ENCODE measurements around the gene MSRB3.

Gene MSRB3

DNA sequence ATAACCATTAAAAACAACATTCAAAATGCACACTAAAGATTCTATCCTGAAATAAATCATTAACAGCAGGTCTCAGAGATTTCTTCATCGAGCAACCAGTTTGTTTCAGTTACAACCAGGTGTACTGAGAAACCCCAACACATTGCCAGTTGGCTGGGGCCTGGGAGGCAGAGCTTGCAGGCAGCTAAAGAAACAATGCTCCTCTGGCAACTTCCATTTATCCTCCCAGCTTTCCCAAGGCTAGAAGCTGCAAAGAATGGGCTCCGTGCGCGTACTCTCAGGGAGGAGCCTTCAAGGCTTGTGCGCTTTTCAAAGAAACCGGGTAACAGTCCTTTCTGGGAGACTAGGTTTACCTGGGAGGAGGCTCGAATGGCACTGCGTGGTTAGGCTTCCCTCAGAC lies 181.6 kb downstream of the MSRB3 start:
- H3K4me3 ChIP-seq (ENCODE audit: low read depth in 1 of 2, low read length in 2 of 2), result no peak overlapping the region
- H3K27me3 ChIP-seq (ENCODE audit: low read depth, low read length), result no peaks in the 10 kb centered on the region
- H3K9me3 ChIP-seq (ENCODE audit: control insufficient read depth in 1 of 2, low read length in 2 of 2), result no peaks in the 10 kb centered on the region
- no peak overlapping the region for H3K27ac ChIP-seq (ENCODE audit: low read length)
- H3K36me3 ChIP-seq (ENCODE audit: control insufficient read depth in 1 of 2, insufficient read depth in 2 of 2, low read length in 2 of 2), result peaks cover 0 to 19% of the 10 kb centered on the region in 2 donors
- no peaks in the 10 kb centered on the region for H3K4me1 ChIP-seq (ENCODE audit: control insufficient read depth in 1 of 2, insufficient read depth in 2 of 2, low read length in 2 of 2)

DNA sequence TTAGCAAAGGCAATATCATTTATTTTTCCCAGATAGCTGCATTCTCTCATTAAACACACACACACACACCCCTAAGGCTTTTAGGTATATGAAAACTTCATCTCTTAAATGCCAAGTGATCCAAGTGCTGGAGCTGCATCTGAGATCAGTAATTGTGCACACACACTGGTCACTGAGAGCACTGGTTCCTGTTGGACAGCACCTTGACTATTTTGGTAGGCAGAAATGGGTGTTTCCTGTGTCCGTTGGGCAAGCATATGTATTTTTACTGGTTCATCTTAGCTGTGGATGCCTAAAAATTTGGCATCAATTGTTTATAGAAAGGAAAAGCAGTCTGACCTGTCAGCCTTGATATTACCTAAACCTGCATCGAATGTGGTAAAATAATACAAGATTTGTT lies 182.5 kb downstream of the MSRB3 start:
- Histone ChIP-seq H3K27me3 (ENCODE audit: low read depth, low read length) (no peaks in the 10 kb centered on the region), H3K27ac (ENCODE audit: low read length) (no peak overlapping the region), H3K4me1 (ENCODE audit: control insufficient read depth in 1 of 2, insufficient read depth in 2 of 2, low read length in 2 of 2) (no peaks in the 10 kb centered on the region), H3K4me3 (ENCODE audit: low read depth in 1 of 2, low read length in 2 of 2) (no peak overlapping the region), H3K36me3 (ENCODE audit: control insufficient read depth in 1 of 2, insufficient read depth in 2 of 2, low read length in 2 of 2) (peaks cover 0 to 19% of the 10 kb centered on the region in 2 donors), H3K9me3 (ENCODE audit: control insufficient read depth in 1 of 2, low read length in 2 of 2) (no peaks in the 10 kb centered on the region)

DNA sequence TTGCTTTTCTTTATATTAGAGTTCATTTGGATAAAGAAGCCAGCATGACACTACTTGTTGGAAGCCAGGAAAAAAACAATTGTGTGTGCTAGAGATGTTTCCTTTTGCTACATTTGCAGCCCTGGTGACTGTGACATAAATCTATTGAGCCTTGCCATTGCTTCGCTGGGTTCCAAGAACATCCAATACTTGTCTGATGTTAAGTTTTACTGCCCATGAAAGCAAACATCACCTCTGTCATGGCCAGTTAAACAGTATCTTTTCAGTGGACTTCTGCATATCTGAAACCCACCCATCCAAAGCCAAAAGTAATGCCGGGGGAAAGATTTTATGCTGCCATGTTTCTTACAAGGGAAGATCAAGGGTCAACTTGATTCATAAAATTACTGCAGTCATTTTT lies 184.0 kb downstream of the MSRB3 start:
- Histone ChIP-seq H3K27me3 (ENCODE audit: low read depth, low read length) (no peaks in the 10 kb centered on the region), H3K36me3 (ENCODE audit: control insufficient read depth in 1 of 2, insufficient read depth in 2 of 2, low read length in 2 of 2) (peaks cover 0 to 15% of the 10 kb centered on the region in 2 donors), H3K4me1 (ENCODE audit: control insufficient read depth in 1 of 2, insufficient read depth in 2 of 2, low read length in 2 of 2) (no peaks in the 10 kb centered on the region), H3K9me3 (ENCODE audit: control insufficient read depth in 1 of 2, low read length in 2 of 2) (no peaks in the 10 kb centered on the region), H3K4me3 (ENCODE audit: low read depth in 1 of 2, low read length in 2 of 2) (no peak overlapping the region), H3K27ac (ENCODE audit: low read length) (no peak overlapping the region)

DNA sequence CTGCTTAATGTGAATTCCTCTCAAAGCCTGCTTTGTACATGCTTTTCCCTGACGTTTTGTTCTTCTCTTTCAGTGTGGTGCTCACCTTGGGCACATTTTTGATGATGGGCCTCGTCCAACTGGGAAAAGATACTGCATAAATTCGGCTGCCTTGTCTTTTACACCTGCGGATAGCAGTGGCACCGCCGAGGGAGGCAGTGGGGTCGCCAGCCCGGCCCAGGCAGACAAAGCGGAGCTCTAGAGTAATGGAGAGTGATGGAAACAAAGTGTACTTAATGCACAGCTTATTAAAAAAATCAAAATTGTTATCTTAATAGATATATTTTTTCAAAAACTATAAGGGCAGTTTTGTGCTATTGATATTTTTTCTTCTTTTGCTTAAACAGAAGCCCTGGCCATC lies 184.6 kb downstream of the MSRB3 start:
- Histone ChIP-seq H3K36me3 (ENCODE audit: control insufficient read depth in 1 of 2, insufficient read depth in 2 of 2, low read length in 2 of 2) (peaks cover 0 to 13% of the 10 kb centered on the region in 2 donors), H3K9me3 (ENCODE audit: control insufficient read depth in 1 of 2, low read length in 2 of 2) (no peaks in the 10 kb centered on the region), H3K4me1 (ENCODE audit: control insufficient read depth in 1 of 2, insufficient read depth in 2 of 2, low read length in 2 of 2) (no peaks in the 10 kb centered on the region), H3K4me3 (ENCODE audit: low read depth in 1 of 2, low read length in 2 of 2) (no peak overlapping the region), H3K27ac (ENCODE audit: low read length) (no peak overlapping the region), H3K27me3 (ENCODE audit: low read depth, low read length) (no peaks in the 10 kb centered on the region)

DNA sequence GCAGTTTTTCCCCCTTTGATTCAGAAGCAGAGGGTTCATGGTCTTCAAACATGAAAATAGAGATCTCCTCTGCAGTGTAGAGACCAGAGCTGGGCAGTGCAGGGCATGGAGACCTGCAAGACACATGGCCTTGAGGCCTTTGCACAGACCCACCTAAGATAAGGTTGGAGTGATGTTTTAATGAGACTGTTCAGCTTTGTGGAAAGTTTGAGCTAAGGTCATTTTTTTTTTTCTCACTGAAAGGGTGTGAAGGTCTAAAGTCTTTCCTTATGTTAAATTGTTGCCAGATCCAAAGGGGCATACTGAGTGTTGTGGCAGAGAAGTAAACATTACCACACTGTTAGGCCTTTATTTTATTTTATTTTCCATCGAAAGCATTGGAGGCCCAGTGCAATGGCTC lies 185.1 kb downstream of the MSRB3 start:
- Histone ChIP-seq H3K9me3 (ENCODE audit: control insufficient read depth in 1 of 2, low read length in 2 of 2) (no peaks in the 10 kb centered on the region), H3K27me3 (ENCODE audit: low read depth, low read length) (no peaks in the 10 kb centered on the region), H3K27ac (ENCODE audit: low read length) (no peak overlapping the region), H3K36me3 (ENCODE audit: control insufficient read depth in 1 of 2, insufficient read depth in 2 of 2, low read length in 2 of 2) (peaks cover 0 to 9% of the 10 kb centered on the region in 2 donors), H3K4me1 (ENCODE audit: control insufficient read depth in 1 of 2, insufficient read depth in 2 of 2, low read length in 2 of 2) (no peaks in the 10 kb centered on the region), H3K4me3 (ENCODE audit: low read depth in 1 of 2, low read length in 2 of 2) (no peak overlapping the region)

DNA sequence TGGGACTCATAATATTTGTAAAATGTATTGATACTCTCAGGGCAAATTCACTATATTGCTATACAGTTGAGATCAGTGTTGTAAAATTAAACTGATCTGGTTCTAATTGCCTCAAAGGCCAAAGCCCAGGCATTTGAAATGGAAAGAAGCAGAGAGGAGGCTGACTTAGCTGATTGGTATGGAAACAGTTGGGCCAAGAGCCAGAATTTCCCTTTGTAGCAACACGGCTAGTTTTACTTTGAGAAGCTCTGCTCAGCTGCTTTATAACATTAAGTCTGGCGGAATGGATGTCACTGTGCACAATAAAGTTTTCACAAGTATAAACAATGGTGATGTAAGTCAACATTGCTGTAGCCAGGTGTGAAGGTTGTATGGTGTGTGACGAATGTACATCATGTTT lies 186.4 kb downstream of the MSRB3 start:
- H3K4me3 ChIP-seq (ENCODE audit: low read depth in 1 of 2, low read length in 2 of 2), result no peak overlapping the region
- no peaks in the 10 kb centered on the region for H3K4me1 ChIP-seq (ENCODE audit: control insufficient read depth in 1 of 2, insufficient read depth in 2 of 2, low read length in 2 of 2)
- H3K27ac ChIP-seq (ENCODE audit: low read length), result no peak overlapping the region

DNA sequence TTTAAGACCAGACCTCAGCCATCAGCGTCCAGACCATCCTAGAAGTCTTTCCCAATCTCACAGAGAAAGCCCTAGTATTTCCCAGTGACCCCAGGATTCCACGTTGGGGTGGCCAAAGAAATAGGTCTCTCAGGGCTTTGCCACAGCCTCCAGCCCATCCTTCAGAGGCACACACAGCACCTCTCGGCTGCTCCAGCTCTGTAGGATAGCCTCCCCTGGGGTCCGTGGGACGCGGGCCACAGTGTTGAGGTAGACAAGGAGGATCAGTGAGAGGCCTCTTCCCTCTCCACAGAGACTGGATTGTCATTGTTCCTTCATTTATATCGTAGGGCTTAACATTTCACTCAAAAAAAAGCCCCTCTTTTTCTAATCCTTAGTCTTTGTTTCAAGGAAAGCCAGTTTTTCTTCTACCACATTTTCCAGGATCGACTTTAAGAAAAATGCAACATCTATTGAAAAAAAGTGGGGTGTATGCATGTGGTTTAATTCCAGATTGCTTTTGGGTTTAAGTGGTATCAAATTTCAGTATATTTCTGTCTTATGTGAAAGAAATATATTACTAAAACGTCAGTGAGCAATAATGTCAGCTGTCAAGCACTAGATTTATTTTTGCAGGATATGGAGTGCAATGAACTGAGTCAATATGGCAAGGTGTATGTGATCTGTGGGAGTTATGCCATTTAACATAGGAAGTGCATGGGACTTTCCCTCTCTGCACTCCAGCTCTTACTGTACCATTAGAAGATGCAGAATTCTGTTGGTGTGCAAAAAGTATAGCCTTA lies 187.5 kb downstream of the MSRB3 start:
- H3K4me3 ChIP-seq (ENCODE audit: low read depth in 1 of 2, low read length in 2 of 2), result no peak overlapping the region
- H3K9me3 ChIP-seq (ENCODE audit: control insufficient read depth in 1 of 2, low read length in 2 of 2), result no peaks in the 10 kb centered on the region
- H3K36me3 ChIP-seq (ENCODE audit: control insufficient read depth in 1 of 2, insufficient read depth in 2 of 2, low read length in 2 of 2), result peaks cover 0 to 4% of the 10 kb centered on the region in 2 donors
- H3K27me3 ChIP-seq (ENCODE audit: low read depth, low read length), result no peaks in the 10 kb centered on the region
- H3K27ac ChIP-seq (ENCODE audit: low read length), result no peak overlapping the region
- H3K4me1 ChIP-seq (ENCODE audit: control insufficient read depth in 1 of 2, insufficient read depth in 2 of 2, low read length in 2 of 2), result no peaks in the 10 kb centered on the region

More for the DNA sequence above, 186.4 kb downstream of the MSRB3 start:
- no peaks in the 10 kb centered on the region for H3K27me3 ChIP-seq (ENCODE audit: low read depth, low read length)
- H3K36me3 ChIP-seq (ENCODE audit: control insufficient read depth in 1 of 2, insufficient read depth in 2 of 2, low read length in 2 of 2), result peaks cover 0 to 9% of the 10 kb centered on the region in 2 donors
- no peaks in the 10 kb centered on the region for H3K9me3 ChIP-seq (ENCODE audit: control insufficient read depth in 1 of 2, low read length in 2 of 2)

DNA sequence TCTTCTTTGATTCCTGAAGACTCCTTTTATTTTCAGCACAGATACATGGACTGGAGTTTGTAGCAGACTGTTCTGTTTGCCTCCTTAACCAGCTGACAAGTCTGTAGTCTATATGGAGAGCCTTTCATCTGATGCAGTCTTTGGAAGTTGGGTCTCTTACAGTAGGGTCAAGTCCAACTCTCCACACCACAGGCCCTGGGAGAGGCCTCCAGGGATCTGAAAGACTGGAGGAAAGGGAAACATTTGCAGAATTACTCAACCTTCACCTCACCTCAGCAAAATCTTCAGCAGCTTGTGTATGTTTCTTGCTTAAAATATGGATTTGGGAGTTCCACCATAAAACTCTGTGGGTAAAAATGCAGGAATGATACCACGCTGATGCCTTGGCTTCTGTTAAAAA lies 188.4 kb downstream of the MSRB3 start:
- Histone ChIP-seq H3K36me3 (ENCODE audit: control insufficient read depth in 1 of 2, insufficient read depth in 2 of 2, low read length in 2 of 2) (peaks cover 0 to 4% of the 10 kb centered on the region in 2 donors), H3K9me3 (ENCODE audit: control insufficient read depth in 1 of 2, low read length in 2 of 2) (no peaks in the 10 kb centered on the region), H3K27me3 (ENCODE audit: low read depth, low read length) (no peaks in the 10 kb centered on the region), H3K4me3 (ENCODE audit: low read depth in 1 of 2, low read length in 2 of 2) (no peak overlapping the region), H3K27ac (ENCODE audit: low read length) (no peak overlapping the region), H3K4me1 (ENCODE audit: control insufficient read depth in 1 of 2, insufficient read depth in 2 of 2, low read length in 2 of 2) (no peaks in the 10 kb centered on the region)

DNA sequence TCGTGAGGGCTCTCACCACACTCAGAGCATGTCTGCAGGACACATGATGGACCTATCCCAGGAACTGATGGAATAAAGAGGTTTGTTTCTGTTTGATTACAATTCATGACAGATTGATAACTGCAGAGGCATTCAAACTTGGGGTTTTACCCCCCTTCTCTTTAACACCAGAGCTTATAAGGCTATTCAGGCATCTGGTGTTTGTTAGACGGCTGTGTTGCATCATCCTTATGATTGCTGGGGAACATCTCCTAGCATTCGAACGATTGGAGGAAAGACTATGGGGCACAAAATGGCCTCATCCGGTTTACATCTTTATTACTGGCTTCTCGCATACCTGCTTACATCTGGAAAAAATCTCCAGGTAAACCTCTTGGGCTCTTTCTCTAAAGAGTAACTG lies 191.8 kb downstream of the MSRB3 start:
- H3K9me3 ChIP-seq (ENCODE audit: control insufficient read depth in 1 of 2, low read length in 2 of 2), result no peaks in the 10 kb centered on the region
- no peak overlapping the region for H3K4me3 ChIP-seq (ENCODE audit: low read depth in 1 of 2, low read length in 2 of 2)
- no peak overlapping the region for H3K27ac ChIP-seq (ENCODE audit: low read length)
- H3K36me3 ChIP-seq (ENCODE audit: control insufficient read depth in 1 of 2, insufficient read depth in 2 of 2, low read length in 2 of 2), result no peaks in the 10 kb centered on the region
- no peaks in the 10 kb centered on the region for H3K27me3 ChIP-seq (ENCODE audit: low read depth, low read length)
- H3K4me1 ChIP-seq (ENCODE audit: control insufficient read depth in 1 of 2, insufficient read depth in 2 of 2, low read length in 2 of 2), result no peaks in the 10 kb centered on the region

DNA sequence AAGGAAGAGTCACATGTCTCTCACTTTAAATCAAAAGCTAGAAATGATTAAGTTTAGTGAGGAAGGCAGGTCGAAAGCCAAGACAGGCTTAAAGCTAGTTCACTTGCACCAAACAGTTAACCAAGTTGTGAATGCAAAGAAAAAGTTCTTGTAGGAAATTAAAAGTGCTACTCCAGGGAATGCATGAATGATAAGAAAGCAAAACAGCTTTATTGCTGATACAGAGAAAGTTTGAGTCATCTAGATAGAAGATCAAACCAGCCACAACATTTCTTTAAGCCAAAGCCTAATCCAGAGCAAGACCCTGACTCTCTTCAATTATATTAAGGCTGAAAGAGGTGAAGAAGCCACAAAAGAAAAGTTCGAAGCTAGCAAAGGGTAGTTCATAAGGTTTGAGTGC lies 193.6 kb downstream of the MSRB3 start:
- Histone ChIP-seq H3K36me3 (ENCODE audit: control insufficient read depth in 1 of 2, insufficient read depth in 2 of 2, low read length in 2 of 2) (no peaks in the 10 kb centered on the region), H3K4me3 (ENCODE audit: low read depth in 1 of 2, low read length in 2 of 2) (no peak overlapping the region), H3K27ac (ENCODE audit: low read length) (no peak overlapping the region), H3K27me3 (ENCODE audit: low read depth, low read length) (no peaks in the 10 kb centered on the region), H3K4me1 (ENCODE audit: control insufficient read depth in 1 of 2, insufficient read depth in 2 of 2, low read length in 2 of 2) (no peaks in the 10 kb centered on the region), H3K9me3 (ENCODE audit: control insufficient read depth in 1 of 2, low read length in 2 of 2) (no peaks in the 10 kb centered on the region)

DNA sequence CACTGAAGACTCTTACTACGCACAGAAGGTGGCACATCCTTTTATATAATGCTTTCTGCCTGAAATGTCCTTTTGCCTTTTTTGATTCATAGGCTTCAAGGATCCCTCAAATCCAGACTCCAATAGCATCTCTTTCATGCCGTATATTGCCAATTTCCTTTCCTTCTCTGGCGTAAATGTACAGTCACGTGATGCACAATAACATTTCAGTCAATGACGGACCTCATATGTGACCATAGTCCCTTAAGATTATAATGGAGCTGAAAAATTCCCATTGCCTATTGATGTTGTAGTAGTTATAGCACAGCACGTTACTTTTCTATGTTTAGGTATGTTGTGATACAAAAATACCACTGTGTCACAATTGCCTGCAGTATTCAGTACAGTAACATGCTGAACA lies 196.3 kb downstream of the MSRB3 start:
- Histone ChIP-seq H3K4me1 (ENCODE audit: control insufficient read depth in 1 of 2, insufficient read depth in 2 of 2, low read length in 2 of 2) (no peaks in the 10 kb centered on the region), H3K4me3 (ENCODE audit: low read depth in 1 of 2, low read length in 2 of 2) (no peak overlapping the region), H3K9me3 (ENCODE audit: control insufficient read depth in 1 of 2, low read length in 2 of 2) (no peaks in the 10 kb centered on the region), H3K27me3 (ENCODE audit: low read depth, low read length) (no peaks in the 10 kb centered on the region), H3K36me3 (ENCODE audit: control insufficient read depth in 1 of 2, insufficient read depth in 2 of 2, low read length in 2 of 2) (no peaks in the 10 kb centered on the region), H3K27ac (ENCODE audit: low read length) (no peak overlapping the region)

DNA sequence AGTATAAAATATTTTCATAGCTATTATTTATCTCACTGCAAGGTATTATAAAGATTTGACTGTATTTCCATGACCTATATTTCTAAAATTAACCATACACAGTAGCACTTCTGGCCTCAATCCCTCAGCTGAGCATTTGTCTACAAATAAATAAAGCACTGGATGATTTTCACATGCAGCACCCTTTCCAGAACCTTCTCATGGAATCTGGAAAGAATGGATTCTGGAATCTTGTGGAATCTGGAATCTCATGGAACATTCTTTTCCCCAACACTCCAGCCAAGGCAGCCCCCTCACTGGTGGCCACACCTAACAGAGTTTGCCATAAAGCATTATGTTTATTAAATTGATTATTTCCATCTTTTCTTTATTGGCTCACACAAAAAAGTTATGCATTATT lies 199.2 kb downstream of the MSRB3 start:
- no peaks in the 10 kb centered on the region for H3K36me3 ChIP-seq (ENCODE audit: control insufficient read depth in 1 of 2, insufficient read depth in 2 of 2, low read length in 2 of 2)

More for the DNA sequence above, 199.2 kb downstream of the MSRB3 start:
- Histone ChIP-seq H3K4me3 (ENCODE audit: low read depth in 1 of 2, low read length in 2 of 2) (no peak overlapping the region), H3K27ac (ENCODE audit: low read length) (no peak overlapping the region), H3K9me3 (ENCODE audit: control insufficient read depth in 1 of 2, low read length in 2 of 2) (no peaks in the 10 kb centered on the region), H3K4me1 (ENCODE audit: control insufficient read depth in 1 of 2, insufficient read depth in 2 of 2, low read length in 2 of 2) (no peaks in the 10 kb centered on the region), H3K27me3 (ENCODE audit: low read depth, low read length) (no peaks in the 10 kb centered on the region)
